Ishikawa (cell line): ENCODE results near the gene PRKCQ.

Experiments
- CEBPB ChIP-seq: IDR thresholded peaks from 2 replicates; pipeline ENCODE4 v1.6.1; 2012
- CREB1 ChIP-seq: IDR thresholded peaks from 2 replicates; pipeline ENCODE4 v1.6.1; 2012; ENCODE audit warnings: low read depth
- EGR1 ChIP-seq: IDR thresholded peaks from 2 replicates; pipeline ENCODE4 v1.6.1; 2012
- EP300 ChIP-seq: IDR thresholded peaks from 2 replicates; pipeline ENCODE4 v1.6.1; 2012; ENCODE audit warnings: borderline replicate concordance
- FOXM1 ChIP-seq: IDR thresholded peaks from 2 replicates; pipeline ENCODE4 v1.6.1; 2012; ENCODE audit warnings: low read depth, borderline replicate concordance
- NFIC ChIP-seq: IDR thresholded peaks from 2 replicates; pipeline ENCODE4 v1.6.1; 2012
- RAD21 ChIP-seq: IDR thresholded peaks from 2 replicates; pipeline ENCODE4 v1.6.1; 2012; ENCODE audit warnings: low read depth
- TAF1 ChIP-seq: IDR thresholded peaks from 2 replicates; pipeline ENCODE4 v1.6.1; 2012; ENCODE audit warnings: low read depth, mild to moderate bottlenecking
- TCF12 ChIP-seq: IDR thresholded peaks from 2 replicates; pipeline ENCODE4 v1.6.1; 2012; ENCODE audit warnings: low read depth
- TEAD4 ChIP-seq: IDR thresholded peaks from 2 replicates; pipeline ENCODE4 v1.6.1; 2012
- YY1 ChIP-seq: IDR thresholded peaks from 2 replicates; pipeline ENCODE4 v1.6.1; 2012; ENCODE audit warnings: low read depth
- ZBTB7A ChIP-seq: IDR thresholded peaks from 2 replicates; pipeline ENCODE4 v1.6.1; 2012; ENCODE audit warnings: low read depth
- TF ChIP-seq, protein P1 (sequence below): IDR thresholded peaks from 2 replicates; pipeline ENCODE4 v1.6.1; 2012
- TF ChIP-seq, protein P2 (sequence below): IDR thresholded peaks from 2 replicates; pipeline ENCODE4 v1.6.1; 2012
- TF ChIP-seq, protein P3 (sequence below): IDR thresholded peaks from 2 replicates; pipeline ENCODE4 v1.6.1; 2012; ENCODE audit warnings: low read depth, mild to moderate bottlenecking

Gene PRKCQ

DNA sequence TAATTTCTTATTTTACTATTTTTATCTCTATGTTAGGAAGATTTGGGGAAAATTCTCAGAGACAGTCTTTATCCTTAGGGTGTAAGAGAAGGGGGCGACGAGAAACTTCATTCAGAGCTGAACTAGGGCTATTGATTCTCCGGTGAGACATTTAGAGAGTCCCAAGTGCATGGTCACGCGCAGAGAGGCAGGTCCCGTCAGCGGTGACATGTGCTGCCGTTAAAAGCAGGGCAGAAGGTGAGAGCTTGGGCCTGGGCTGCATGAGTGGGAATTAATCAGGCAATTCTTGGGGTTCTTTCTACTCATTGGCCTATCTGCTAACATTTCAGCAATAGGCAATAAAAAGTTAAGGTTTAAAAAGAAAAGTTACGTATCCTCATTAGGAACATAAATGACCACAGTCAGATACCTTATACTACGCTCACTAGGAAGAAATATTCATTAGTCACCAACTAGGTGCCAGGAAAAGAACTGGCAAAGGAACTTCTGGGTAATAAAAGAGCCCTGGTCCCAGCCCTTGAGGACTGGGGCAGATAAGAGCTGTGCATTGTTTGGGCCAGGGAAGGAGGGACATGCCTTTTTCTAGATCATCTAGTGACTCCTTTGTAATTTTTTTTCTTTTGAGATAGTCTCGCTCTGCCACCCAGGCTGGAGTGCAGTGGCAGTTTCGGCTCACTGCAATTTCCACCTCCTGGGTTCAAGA is 21.2 kb downstream of the PRKCQ start:
- TF ChIP-seq ZBTB7A (no peak), CREB1 (no peak), TCF12 (no peak), TEAD4 (no peak)
- TF ChIP-seq, protein P1, sequence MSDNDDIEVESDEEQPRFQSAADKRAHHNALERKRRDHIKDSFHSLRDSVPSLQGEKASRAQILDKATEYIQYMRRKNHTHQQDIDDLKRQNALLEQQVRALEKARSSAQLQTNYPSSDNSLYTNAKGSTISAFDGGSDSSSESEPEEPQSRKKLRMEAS: no peak
- TF ChIP-seq, protein P2, sequence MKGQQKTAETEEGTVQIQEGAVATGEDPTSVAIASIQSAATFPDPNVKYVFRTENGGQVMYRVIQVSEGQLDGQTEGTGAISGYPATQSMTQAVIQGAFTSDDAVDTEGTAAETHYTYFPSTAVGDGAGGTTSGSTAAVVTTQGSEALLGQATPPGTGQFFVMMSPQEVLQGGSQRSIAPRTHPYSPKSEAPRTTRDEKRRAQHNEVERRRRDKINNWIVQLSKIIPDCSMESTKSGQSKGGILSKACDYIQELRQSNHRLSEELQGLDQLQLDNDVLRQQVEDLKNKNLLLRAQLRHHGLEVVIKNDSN: no peak

DNA sequence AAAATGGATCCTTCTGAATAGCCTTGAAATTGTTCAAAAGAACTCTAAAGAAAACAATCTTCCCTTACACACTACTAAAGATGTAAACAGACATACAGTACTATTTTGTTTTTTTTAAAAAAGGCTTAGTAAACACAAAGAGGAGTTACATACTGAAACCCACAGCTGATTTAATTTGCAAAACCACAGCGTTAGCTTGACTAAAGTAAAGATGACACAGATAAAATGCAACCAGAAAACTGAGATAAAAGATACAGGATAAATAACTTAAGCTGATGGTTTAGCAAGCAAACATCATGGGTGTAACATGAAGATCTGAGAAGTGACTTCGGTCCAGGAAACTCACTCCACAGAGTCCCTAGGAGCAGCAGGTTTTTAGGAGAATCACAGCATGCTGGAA is 21.8 kb downstream of the PRKCQ start:
- TF ChIP-seq TAF1: no peak
- no peak for TF ChIP-seq EGR1
- TF ChIP-seq, protein P2: no peak
- TF ChIP-seq, protein P3, sequence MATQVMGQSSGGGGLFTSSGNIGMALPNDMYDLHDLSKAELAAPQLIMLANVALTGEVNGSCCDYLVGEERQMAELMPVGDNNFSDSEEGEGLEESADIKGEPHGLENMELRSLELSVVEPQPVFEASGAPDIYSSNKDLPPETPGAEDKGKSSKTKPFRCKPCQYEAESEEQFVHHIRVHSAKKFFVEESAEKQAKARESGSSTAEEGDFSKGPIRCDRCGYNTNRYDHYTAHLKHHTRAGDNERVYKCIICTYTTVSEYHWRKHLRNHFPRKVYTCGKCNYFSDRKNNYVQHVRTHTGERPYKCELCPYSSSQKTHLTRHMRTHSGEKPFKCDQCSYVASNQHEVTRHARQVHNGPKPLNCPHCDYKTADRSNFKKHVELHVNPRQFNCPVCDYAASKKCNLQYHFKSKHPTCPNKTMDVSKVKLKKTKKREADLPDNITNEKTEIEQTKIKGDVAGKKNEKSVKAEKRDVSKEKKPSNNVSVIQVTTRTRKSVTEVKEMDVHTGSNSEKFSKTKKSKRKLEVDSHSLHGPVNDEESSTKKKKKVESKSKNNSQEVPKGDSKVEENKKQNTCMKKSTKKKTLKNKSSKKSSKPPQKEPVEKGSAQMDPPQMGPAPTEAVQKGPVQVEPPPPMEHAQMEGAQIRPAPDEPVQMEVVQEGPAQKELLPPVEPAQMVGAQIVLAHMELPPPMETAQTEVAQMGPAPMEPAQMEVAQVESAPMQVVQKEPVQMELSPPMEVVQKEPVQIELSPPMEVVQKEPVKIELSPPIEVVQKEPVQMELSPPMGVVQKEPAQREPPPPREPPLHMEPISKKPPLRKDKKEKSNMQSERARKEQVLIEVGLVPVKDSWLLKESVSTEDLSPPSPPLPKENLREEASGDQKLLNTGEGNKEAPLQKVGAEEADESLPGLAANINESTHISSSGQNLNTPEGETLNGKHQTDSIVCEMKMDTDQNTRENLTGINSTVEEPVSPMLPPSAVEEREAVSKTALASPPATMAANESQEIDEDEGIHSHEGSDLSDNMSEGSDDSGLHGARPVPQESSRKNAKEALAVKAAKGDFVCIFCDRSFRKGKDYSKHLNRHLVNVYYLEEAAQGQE: no peak
- no peak for TF ChIP-seq EP300
- TF ChIP-seq FOXM1: no peak
- TF ChIP-seq TCF12: no peak
- TF ChIP-seq CREB1: no peak
- TF ChIP-seq RAD21: no peak
- TF ChIP-seq TEAD4: no peak
- TF ChIP-seq ZBTB7A: no peak
- TF ChIP-seq, protein P1: no peak
- TF ChIP-seq CEBPB: no peak
- no peak for TF ChIP-seq YY1
- TF ChIP-seq NFIC: no peak

DNA sequence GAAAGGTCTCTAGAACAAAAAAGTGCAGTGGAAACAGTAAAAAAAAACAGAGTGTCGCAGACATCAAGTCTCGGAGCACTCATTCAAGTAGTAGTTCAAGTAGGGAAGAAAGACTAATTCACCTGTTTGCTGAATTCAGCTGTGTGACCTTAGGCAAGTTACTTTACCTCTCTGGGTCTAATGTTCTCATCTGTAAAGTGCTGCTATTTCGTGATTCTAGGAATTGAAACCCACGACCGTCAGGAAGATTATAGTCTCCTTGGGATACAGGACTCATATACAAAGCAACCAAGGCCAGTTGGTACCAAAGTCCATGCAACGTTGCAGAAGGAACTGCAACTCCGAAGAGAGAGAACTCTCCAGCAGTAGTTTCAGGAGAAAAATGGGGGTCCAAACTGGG is 26.1 kb downstream of the PRKCQ start:
- no peak for TF ChIP-seq CREB1
- no peak for TF ChIP-seq EGR1
- TF ChIP-seq YY1: no peak
- TF ChIP-seq, protein P1: no peak

DNA sequence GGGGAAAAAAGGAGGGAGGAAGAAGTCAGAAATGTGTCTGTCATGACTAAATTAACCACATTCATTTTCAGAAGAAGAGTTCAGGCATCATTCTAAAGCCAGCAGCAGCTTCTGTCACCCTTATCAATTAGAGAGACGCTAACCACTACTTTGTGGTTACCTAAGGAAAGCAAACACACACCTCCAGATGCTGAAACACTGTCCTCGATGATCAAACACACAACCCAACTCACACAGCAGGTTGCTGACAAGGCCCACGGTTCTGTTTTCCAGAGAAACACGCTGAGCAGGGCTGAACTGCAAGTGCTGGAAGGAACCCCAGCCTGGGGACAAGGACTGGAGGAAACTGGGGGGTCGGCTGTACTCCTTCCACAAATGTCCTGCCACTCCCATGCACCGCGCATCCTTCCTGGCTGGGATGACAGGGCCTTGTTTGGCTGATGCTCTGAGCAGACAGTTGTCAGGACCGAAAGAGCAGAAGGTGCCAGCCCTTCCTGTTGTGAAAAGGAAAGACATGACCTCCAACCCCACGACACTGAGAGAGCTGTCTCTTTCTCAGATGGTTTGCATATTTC is 36.6 kb downstream of the PRKCQ start:
- TF ChIP-seq CREB1 (no peak), NFIC (no peak), TCF12 (no peak), CEBPB (no peak), TAF1 (no peak), RAD21 (no peak), FOXM1 (no peak), EGR1 (no peak), TEAD4 (no peak), YY1 (no peak)
- TF ChIP-seq, protein P1: no peak
- TF ChIP-seq, protein P3: no peak

DNA sequence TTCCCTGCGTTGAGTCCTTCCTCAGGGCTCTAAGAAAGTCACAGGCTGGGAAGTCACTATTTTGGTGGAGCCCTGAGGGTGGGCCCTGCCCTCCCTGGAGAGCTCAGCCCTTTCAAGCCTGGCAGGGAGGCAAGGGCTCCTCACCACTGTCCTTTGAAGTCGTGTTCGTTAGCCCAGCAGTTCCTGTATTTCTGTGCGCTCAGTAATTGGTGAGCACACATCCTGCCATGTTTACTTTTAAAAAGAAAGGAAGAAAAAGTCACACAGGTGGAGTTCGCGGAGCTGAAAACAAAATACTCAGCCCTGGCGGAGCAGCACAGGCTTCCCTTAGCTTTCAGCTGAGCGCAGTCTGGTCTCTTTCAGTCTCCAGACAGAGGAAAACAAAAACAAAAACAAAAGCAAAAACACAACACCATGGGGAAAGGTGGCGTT is 37.1 kb downstream of the PRKCQ start:
- TF ChIP-seq EGR1: no peak

DNA sequence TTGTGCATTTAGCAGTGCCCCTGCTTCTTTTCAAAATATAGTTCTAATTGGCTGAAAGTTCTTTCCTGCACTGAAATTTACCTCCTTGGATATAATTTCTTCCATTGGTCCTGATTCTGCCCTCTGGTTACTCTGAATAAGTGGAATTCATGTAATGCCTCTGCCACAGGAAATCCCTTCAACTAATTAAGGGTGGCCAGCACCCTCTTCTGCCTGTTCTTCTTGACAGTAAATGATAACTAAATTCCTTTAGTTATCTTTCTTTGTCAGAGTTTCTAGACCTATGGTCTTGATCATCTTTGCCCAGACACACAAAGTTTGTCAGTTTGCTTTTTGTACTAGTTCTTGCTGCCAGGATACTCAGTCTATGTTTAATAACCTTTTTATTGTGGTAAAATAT is 40.2 kb downstream of the PRKCQ start:
- TF ChIP-seq, protein P1: no peak
- TF ChIP-seq CREB1 (no peak), NFIC (no peak), ZBTB7A (no peak), EGR1 (no peak), FOXM1 (no peak), EP300 (no peak), RAD21 (no peak), CEBPB (no peak), TEAD4 (no peak), YY1 (no peak)
- TF ChIP-seq, protein P2: no peak
- TF ChIP-seq, protein P3: no peak
